ENCODE results near the gene CCDC18. TPM values are rescaled to one million over a fixed set of nuclear protein-coding genes. Genes with fewer than 3 reads are reported as not detected.

The CCDC18 gene
- total RNA-seq, result 10 to 100 TPM; 16.6 to 35.0 TPM

- H3K27me3 Mint-ChIP-seq, result no peaks in the 10 kb centered on the region
- DNase-seq (ENCODE audit: low spot score) (peak; percentile 65), ATAC-seq (peak; percentile 46 to 52)
- H3K9me3 Mint-ChIP-seq, result no peaks in the 10 kb centered on the region
- peaks cover 29 to 47% of the 10 kb centered on the region in 2 donors for H3K4me1 Mint-ChIP-seq (ENCODE audit: low read depth in 2 of 2)
- H3K27ac Mint-ChIP-seq, result peak within 1 kb of the TSS; percentile 93 to 94
- H3K4me3 Mint-ChIP-seq, result peak within 1 kb of the TSS; percentile 91
- H3K36me3 Mint-ChIP-seq, result peaks cover 24% of the 10 kb centered on the region
Measured at GRCh38 chr1:93180723-93181613, at the start of gene CCDC18. CCDC18 (plus strand) TSS chr1:93180724; CDS start chr1:93183362, 2,638 bp downstream.

- no peak overlapping the region for H3K27ac Mint-ChIP-seq
- no peaks in the 10 kb centered on the region for H3K4me1 Mint-ChIP-seq (ENCODE audit: low read depth in 2 of 2)
- ATAC-seq (no peak), DNase-seq (ENCODE audit: low spot score) (no peak)
- no peak overlapping the region for H3K4me3 Mint-ChIP-seq
- peaks cover 7% of the 10 kb centered on the region for H3K36me3 Mint-ChIP-seq
- no peaks in the 10 kb centered on the region for H3K9me3 Mint-ChIP-seq
- H3K27me3 Mint-ChIP-seq, result no peaks in the 10 kb centered on the region
Measured at GRCh38 chr1:93132638-93133037, 47.9 kb upstream of the CCDC18 start.

- Mint-ChIP-seq H3K27me3 (no peaks in the 10 kb centered on the region), H3K4me3 (no peak overlapping the region), H3K9me3 (no peaks in the 10 kb centered on the region), H3K4me1 (ENCODE audit: low read depth in 2 of 2) (peaks cover 0 to 6% of the 10 kb centered on the region in 2 donors), H3K36me3 (peaks cover 12% of the 10 kb centered on the region), H3K27ac (peak overlapping the region in 1 of 2 donors; percentile 10)
- DNase-seq (ENCODE audit: low spot score) (no peak), ATAC-seq (no peak)
Measured at GRCh38 chr1:93136445-93136844, 44.1 kb upstream of the CCDC18 start.

GRCh38 chr1:93137604-93138292, 42.8 kb upstream of the CCDC18 start:
- Mint-ChIP-seq H3K36me3 (peaks cover 12% of the 10 kb centered on the region), H3K9me3 (no peaks in the 10 kb centered on the region), H3K4me3 (no peak overlapping the region), H3K27me3 (no peaks in the 10 kb centered on the region), H3K4me1 (ENCODE audit: low read depth in 2 of 2) (peaks cover 0 to 6% of the 10 kb centered on the region in 2 donors), H3K27ac (no peak overlapping the region)
- ATAC-seq (no peak), DNase-seq (ENCODE audit: low spot score) (no peak)

- no peak for ATAC-seq
- H3K4me1 Mint-ChIP-seq (ENCODE audit: low read depth in 2 of 2), result peaks cover 0 to 6% of the 10 kb centered on the region in 2 donors
Measured at GRCh38 chr1:93140106-93140505, 40.4 kb upstream of the CCDC18 start.

GRCh38 chr1:93142161-93142560, 38.4 kb upstream of the CCDC18 start:
- peaks cover 6 to 7% of the 10 kb centered on the region in 2 donors for H3K4me1 Mint-ChIP-seq (ENCODE audit: low read depth in 2 of 2)
- no peak for DNase-seq (ENCODE audit: low spot score)
- H3K27ac Mint-ChIP-seq, result no peak overlapping the region

More at GRCh38 chr1:93140106-93140505, 40.4 kb upstream of the CCDC18 start:
- Mint-ChIP-seq H3K27ac (peak overlapping the region in 1 of 2 donors; percentile 42), H3K4me3 (no peak overlapping the region), H3K9me3 (no peaks in the 10 kb centered on the region), H3K36me3 (peaks cover 12% of the 10 kb centered on the region), H3K27me3 (no peaks in the 10 kb centered on the region)
- no peak for DNase-seq (ENCODE audit: low spot score)

GRCh38 chr1:93143136-93143535, 37.4 kb upstream of the CCDC18 start:
- Mint-ChIP-seq H3K27ac (no peak overlapping the region), H3K4me3 (no peak overlapping the region), H3K36me3 (peaks cover 13% of the 10 kb centered on the region), H3K27me3 (no peaks in the 10 kb centered on the region), H3K9me3 (no peaks in the 10 kb centered on the region), H3K4me1 (ENCODE audit: low read depth in 2 of 2) (peaks cover 13 to 16% of the 10 kb centered on the region in 2 donors)
- DNase-seq (ENCODE audit: low spot score), result no peak
- no peak for ATAC-seq

More at GRCh38 chr1:93142161-93142560, 38.4 kb upstream of the CCDC18 start:
- H3K36me3 Mint-ChIP-seq, result peaks cover 5% of the 10 kb centered on the region
- H3K4me3 Mint-ChIP-seq, result no peak overlapping the region
- ATAC-seq, result no peak
- H3K9me3 Mint-ChIP-seq, result no peaks in the 10 kb centered on the region
- no peaks in the 10 kb centered on the region for H3K27me3 Mint-ChIP-seq

GRCh38 chr1:93143769-93144168, 36.8 kb upstream of the CCDC18 start:
- H3K4me1 Mint-ChIP-seq (ENCODE audit: low read depth in 2 of 2), result peaks cover 14 to 20% of the 10 kb centered on the region in 2 donors
- ATAC-seq, result no peak

GRCh38 chr1:93148001-93148400, 32.5 kb upstream of the CCDC18 start:
- H3K9me3 Mint-ChIP-seq, result no peaks in the 10 kb centered on the region
- DNase-seq (ENCODE audit: low spot score) (no peak), ATAC-seq (no peak)
- no peaks in the 10 kb centered on the region for H3K27me3 Mint-ChIP-seq
- H3K4me3 Mint-ChIP-seq, result no peak overlapping the region
- H3K36me3 Mint-ChIP-seq, result peaks cover 22% of the 10 kb centered on the region
- H3K4me1 Mint-ChIP-seq (ENCODE audit: low read depth in 2 of 2), result peaks cover 8 to 33% of the 10 kb centered on the region in 2 donors
- peak overlapping the region; percentile 3 to 42 for H3K27ac Mint-ChIP-seq

More at GRCh38 chr1:93143769-93144168, 36.8 kb upstream of the CCDC18 start:
- H3K27ac Mint-ChIP-seq, result no peak overlapping the region
- no peak overlapping the region for H3K4me3 Mint-ChIP-seq
- no peak for DNase-seq (ENCODE audit: low spot score)
- no peaks in the 10 kb centered on the region for H3K27me3 Mint-ChIP-seq
- no peaks in the 10 kb centered on the region for H3K9me3 Mint-ChIP-seq
- peaks cover 16% of the 10 kb centered on the region for H3K36me3 Mint-ChIP-seq

- H3K36me3 Mint-ChIP-seq, result peaks cover 22% of the 10 kb centered on the region
- H3K4me1 Mint-ChIP-seq (ENCODE audit: low read depth in 2 of 2), result peaks cover 8 to 33% of the 10 kb centered on the region in 2 donors
- DNase-seq (ENCODE audit: low spot score) (no peak), ATAC-seq (no peak)
- H3K9me3 Mint-ChIP-seq, result no peaks in the 10 kb centered on the region
- peak overlapping the region; percentile 0 to 6 for H3K27ac Mint-ChIP-seq
- H3K4me3 Mint-ChIP-seq, result no peak overlapping the region
- no peaks in the 10 kb centered on the region for H3K27me3 Mint-ChIP-seq
Measured at GRCh38 chr1:93150729-93151128, 29.8 kb upstream of the CCDC18 start.

GRCh38 chr1:93151474-93151873, 29.1 kb upstream of the CCDC18 start:
- no peak for DNase-seq (ENCODE audit: low spot score)
- peak overlapping the region in 1 of 2 donors; percentile 6 for H3K27ac Mint-ChIP-seq

GRCh38 chr1:93152835-93153234, 27.7 kb upstream of the CCDC18 start:
- DNase-seq (ENCODE audit: low spot score) (no peak), ATAC-seq (no peak)
- Mint-ChIP-seq H3K9me3 (no peaks in the 10 kb centered on the region), H3K36me3 (peaks cover 23% of the 10 kb centered on the region), H3K4me1 (ENCODE audit: low read depth in 2 of 2) (peaks cover 9 to 22% of the 10 kb centered on the region in 2 donors), H3K27me3 (no peaks in the 10 kb centered on the region), H3K27ac (peak overlapping the region in 1 of 2 donors; percentile 28), H3K4me3 (no peak overlapping the region)

More at GRCh38 chr1:93151474-93151873, 29.1 kb upstream of the CCDC18 start:
- Mint-ChIP-seq H3K4me3 (no peak overlapping the region), H3K9me3 (no peaks in the 10 kb centered on the region), H3K36me3 (peaks cover 27% of the 10 kb centered on the region), H3K4me1 (ENCODE audit: low read depth in 2 of 2) (peaks cover 13 to 36% of the 10 kb centered on the region in 2 donors), H3K27me3 (no peaks in the 10 kb centered on the region)
- ATAC-seq, result no peak

GRCh38 chr1:93154898-93155297, 25.6 kb upstream of the CCDC18 start:
- no peaks in the 10 kb centered on the region for H3K27me3 Mint-ChIP-seq
- no peak overlapping the region for H3K4me3 Mint-ChIP-seq
- peaks cover 5 to 15% of the 10 kb centered on the region in 2 donors for H3K4me1 Mint-ChIP-seq (ENCODE audit: low read depth in 2 of 2)
- ATAC-seq, result no peak
- H3K9me3 Mint-ChIP-seq, result no peaks in the 10 kb centered on the region
- H3K27ac Mint-ChIP-seq, result no peak overlapping the region
- peaks cover 12% of the 10 kb centered on the region for H3K36me3 Mint-ChIP-seq
- no peak for DNase-seq (ENCODE audit: low spot score)

GRCh38 chr1:93155335-93155734, 25.2 kb upstream of the CCDC18 start:
- Mint-ChIP-seq H3K4me3 (no peak overlapping the region), H3K27ac (peak overlapping the region; percentile 25 to 31), H3K36me3 (peaks cover 12% of the 10 kb centered on the region), H3K4me1 (ENCODE audit: low read depth in 2 of 2) (peaks cover 5 to 15% of the 10 kb centered on the region in 2 donors), H3K27me3 (no peaks in the 10 kb centered on the region), H3K9me3 (no peaks in the 10 kb centered on the region)
- ATAC-seq (peak; percentile 45 to 62), DNase-seq (ENCODE audit: low spot score) (no peak)

Data from natural killer cell treated with Interleukin-12 subunit alpha and Interleukin-12 subunit beta and Interleukin-15 and Interleukin-18, amount 100 ng/mL, for 72 hours (primary cell).